HG03342 (cell line): ENCODE results near the gene PSME4.
A peak's percentile ranks its signal among the peaks of the same experiment; 100 is the strongest.
"Not testable (repeated sequence)": the region's sequence is repeated elsewhere in the genome, so short reads cannot be mapped to it uniquely, and the experiment has no call there.

ENCODE experiments used
- ATAC-seq: cut with Tn5 transposase; IDR thresholded peaks from one replicate; pipeline ENCODE4 v1.9.1; 2021; ENCODE audit warnings: mild to moderate bottlenecking, moderate library complexity; ENCODE audit not compliant: unreplicated experiment

The PSME4 gene

GRCh38 chr2:53969285-53969967, 1.4 kb downstream of the PSME4 start:
- ATAC-seq, result no peak

DNA sequence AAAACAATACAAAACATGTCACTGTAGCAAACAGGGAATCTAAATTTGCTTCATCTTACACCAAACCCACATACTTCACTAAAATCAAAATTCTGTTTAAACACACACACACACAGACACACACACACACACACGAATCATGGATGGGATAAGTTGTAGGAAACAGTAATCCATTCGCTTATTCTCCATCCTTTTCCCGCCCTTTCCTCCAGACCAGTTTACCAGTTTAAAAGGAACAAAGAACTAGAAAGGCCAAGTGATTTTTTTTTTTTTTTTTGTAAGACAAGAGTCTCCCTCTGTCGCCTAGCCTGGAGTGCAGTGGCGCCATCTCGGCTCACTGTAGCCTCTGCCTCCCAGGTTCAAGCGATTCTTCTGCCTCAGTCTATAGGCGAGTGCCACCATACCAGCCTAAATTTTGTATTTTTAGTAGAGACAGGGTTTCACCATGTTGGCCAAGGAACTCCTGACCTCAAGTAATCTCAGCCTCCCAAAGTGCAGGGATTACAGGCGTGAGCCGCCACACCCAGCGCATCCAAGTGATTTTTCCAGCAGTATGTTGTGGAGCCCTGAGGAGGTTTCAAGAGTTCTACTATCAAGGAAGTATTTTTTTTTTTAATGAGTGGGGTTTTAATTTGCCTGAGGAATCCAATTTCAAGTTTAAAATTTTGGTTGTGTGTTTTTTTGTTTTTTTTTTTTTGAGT, 5.7 kb downstream of the PSME4 start:
- no peak for ATAC-seq

GRCh38 chr2:53964257-53964952, 6.4 kb downstream of the PSME4 start:
- ATAC-seq, result no peak

GRCh38 chr2:53961478-53962216, 9.1 kb downstream of the PSME4 start:
- not testable (repeated sequence) for ATAC-seq

- no peak for ATAC-seq
These were observed 10.3 kb downstream of the PSME4 start for GRCh38 chr2:53960476-53960875.

- ATAC-seq, result no peak
These were observed 12.3 kb downstream of the PSME4 start for GRCh38 chr2:53958443-53958842.

GRCh38 chr2:53952519-53952918, 18.3 kb downstream of the PSME4 start:
- ATAC-seq, result no peak

- ATAC-seq, result peak; percentile 73
These were observed 21.3 kb downstream of the PSME4 start for GRCh38 chr2:53949457-53949856.

DNA sequence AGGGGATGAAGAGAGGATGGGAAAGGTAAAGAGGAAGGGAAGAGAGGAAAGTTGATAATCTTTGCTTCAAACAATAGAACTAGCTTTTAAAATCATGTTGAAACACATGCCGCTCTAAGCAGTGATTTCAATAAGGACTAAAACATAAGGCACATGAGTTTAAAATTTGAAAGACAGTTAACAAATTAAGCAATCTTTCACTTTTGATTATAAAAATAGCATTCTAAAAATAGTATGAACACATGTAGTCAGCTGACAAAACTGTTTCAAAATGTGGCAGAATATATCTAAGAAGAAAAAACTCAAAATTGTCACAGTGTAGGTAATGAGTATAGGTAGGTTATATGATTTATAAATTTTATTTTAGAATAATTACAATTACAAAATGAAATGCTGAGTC, 25.3 kb downstream of the PSME4 start:
- no peak for ATAC-seq

GRCh38 chr2:53944542-53944941, 26.3 kb downstream of the PSME4 start:
- no peak for ATAC-seq

DNA sequence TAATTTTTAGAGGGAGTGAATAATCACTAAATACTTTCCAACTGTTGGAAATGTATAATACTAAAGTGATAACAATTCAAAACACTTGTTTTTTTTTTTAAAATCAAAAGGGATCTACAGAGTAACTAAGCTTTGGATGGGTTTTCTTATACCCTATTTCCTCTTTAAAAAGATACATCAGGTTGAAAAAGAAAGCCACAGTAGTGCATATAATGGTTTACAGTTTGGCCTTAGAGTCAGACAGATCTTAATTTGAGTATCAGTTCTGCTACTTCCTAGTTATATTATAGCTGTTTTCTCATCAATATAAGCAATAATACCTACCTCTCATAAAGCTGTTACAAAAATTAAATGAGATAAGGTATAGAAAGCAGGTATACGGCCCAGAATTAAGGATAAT, 28.5 kb downstream of the PSME4 start:
- ATAC-seq, result no peak

DNA sequence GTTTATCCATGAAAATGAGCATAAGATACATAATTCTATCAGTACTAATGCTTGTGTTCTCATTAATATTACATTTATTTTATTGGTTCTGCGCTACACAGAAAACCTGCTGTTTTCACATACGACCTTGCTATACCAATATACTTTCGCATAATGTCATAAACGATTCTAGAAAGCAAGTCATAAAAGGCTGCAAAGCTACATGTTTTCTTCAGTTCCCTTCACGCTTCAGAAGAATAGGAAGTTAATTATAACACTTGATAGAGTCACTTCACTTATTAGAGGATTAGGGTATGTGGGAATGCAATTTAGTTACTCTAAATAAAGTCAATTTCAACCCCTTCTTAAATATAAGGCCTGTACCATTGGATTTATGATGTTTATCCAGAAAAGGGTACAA, 29.0 kb downstream of the PSME4 start:
- peak; percentile 71 for ATAC-seq

DNA sequence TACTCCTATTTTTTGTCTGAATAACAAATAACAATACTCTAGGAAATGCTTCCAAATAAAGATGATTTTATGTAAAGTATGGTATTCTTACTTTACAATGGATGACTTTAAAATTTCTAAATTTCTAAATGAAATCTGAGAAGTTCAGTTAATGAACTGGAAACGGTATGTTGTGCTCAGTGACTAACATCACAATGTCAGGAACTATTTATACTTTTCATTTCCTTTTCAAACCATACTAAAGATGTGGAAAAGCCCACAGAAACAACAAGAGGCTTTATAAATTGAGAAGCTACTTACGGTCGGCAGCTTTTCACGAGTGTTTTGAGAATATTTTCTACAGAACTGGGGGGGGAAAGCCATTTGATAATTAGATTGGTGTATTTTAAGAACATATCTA, 31.1 kb downstream of the PSME4 start:
- ATAC-seq, result no peak

DNA sequence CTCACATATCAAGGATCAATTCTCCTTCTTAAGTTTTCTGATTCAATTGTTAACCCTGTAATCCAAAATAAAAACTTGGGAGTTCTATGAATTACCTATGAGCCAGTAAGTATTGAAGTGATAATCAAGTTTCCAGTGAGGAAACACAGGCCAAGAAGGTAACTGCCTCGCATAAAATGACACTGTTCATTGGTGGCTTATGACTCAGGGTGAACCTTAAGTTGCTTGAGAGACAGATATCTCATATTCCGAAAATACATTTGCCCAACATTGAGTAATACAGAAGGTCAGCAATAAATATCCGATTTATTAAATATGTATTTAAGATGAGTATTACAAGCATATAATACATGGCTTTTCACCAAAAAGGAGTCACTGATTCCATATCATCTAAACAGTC, 31.9 kb downstream of the PSME4 start:
- no peak for ATAC-seq

- no peak for ATAC-seq
These were observed 37.5 kb downstream of the PSME4 start for GRCh38 chr2:53933329-53933728.

DNA sequence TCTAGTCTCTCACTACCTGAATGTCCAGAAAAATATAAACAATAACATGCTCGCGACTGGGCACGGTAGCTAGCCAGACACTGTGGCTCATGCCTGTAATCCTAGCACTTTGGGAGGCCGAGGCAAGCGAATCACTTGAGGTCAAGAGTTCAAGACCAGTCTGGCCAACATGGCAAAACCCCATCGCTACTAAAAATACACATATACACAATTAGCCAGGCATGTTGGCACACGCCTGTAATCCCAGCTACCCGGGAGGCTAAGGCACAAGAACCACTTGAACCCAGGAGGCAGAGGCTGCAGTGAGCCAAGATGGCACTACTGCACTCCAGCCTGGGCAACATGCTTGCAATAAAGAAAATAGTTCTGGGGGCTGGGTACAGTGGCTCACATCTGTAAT, 44.5 kb downstream of the PSME4 start:
- not testable (repeated sequence) for ATAC-seq

- ATAC-seq, result peak; percentile 95
These were observed 57.1 kb downstream of the PSME4 start for GRCh38 chr2:53913721-53914120.

DNA sequence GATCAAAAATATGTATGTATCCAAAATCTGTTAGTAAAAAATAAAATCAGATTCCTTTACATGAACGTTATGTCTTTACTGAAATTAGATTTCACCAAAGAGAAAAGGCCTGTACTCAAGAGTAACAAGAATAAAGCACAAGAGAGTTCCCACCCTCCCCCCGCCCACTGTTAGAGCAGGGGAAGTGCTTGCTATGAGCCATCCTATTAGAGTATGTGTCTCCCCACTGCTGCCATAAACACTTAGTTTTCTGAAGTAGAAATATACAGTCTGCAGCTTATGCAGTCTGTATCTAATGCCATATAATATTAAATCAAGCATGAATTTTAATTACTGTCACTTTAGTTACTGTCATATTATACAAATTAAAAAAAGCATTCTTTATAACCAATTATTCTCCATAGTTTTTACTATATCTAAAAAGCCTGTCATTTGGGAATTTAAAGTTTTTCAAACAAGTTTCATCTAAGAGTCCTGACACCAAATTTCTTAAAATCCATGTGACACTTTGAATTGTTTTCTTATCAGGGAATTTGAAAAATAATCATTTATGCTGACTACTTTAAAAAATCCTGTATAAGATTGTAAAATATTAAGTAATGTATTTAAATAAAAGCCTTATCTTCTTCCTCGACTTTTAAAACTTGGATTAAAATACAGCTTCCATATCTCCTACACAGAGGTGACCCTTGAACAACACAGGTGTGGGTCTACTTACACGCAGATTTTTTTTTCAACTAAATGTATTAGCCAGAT, 59.2 kb downstream of the PSME4 start:
- no peak for ATAC-seq

DNA sequence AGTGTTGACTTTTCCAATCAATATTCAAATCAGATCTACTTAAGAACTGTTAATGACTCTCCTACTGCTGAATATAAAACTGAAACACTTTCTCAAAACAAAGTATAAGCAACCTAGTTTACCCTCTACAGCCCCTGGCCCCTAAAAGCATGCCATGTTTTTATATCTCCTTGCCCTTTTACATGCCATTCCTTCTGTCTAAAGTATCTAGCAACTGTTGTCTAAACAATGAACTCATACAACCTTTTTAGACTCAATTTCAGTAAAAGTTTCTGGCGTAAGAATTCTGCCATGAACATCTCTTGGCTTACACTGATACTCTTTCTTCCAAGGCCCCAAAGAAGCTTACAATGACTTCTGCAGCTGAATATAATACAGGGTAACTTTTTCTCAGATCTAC, 63.2 kb downstream of the PSME4 start:
- no peak for ATAC-seq

GRCh38 chr2:53905396-53905795, 65.4 kb downstream of the PSME4 start:
- ATAC-seq, result no peak

GRCh38 chr2:53903011-53903410, 67.8 kb downstream of the PSME4 start:
- no peak for ATAC-seq
